Measurements from ENCODE around the gene SAMD4A.
A peak's percentile ranks its signal among the peaks of the same experiment; 100 is the strongest.

SAMD4A gene

GRCh38 chr14:54600717-54601109, 33.8 kb downstream of the SAMD4A start:
- H3K4me3 ChIP-seq: no peak overlapping the region

GRCh38 chr14:54603362-54603761, 36.4 kb downstream of the SAMD4A start:
- Histone ChIP-seq H3K4me3 (no peak overlapping the region), H3K27ac (no peak overlapping the region)
- no peak for TF ChIP-seq CTCF (IDR thresholded peaks at IDR 0.05)
- DNase-seq (ENCODE audit: low spot score): no peak

More at GRCh38 chr14:54600717-54601109, 33.8 kb downstream of the SAMD4A start:
- no peak for TF ChIP-seq CTCF (IDR thresholded peaks at IDR 0.05)
- DNase-seq (ENCODE audit: low spot score): no peak
- no peak overlapping the region for H3K27ac ChIP-seq

- no peak overlapping the region for H3K4me3 ChIP-seq
- H3K27ac ChIP-seq: peak overlapping the region; percentile 68 to 89
- no peak for DNase-seq (ENCODE audit: low spot score)
- no peak for TF ChIP-seq CTCF (IDR thresholded peaks at IDR 0.05)
Observed at GRCh38 chr14:54606178-54606577, 39.2 kb downstream of the SAMD4A start.

- TF ChIP-seq CTCF (IDR thresholded peaks at IDR 0.05): no peak
- Histone ChIP-seq H3K27ac (peak overlapping the region; percentile 68 to 89), H3K4me3 (peak overlapping the region; percentile 4)
- no peak for DNase-seq (ENCODE audit: low spot score)
Observed at GRCh38 chr14:54606631-54607133, 39.8 kb downstream of the SAMD4A start.

- Histone ChIP-seq H3K27ac (peak overlapping the region; percentile 0 to 44), H3K4me3 (no peak overlapping the region)
- no peak for TF ChIP-seq CTCF (IDR thresholded peaks at IDR 0.05)
- DNase-seq (ENCODE audit: low spot score): no peak
Observed at GRCh38 chr14:54609576-54609975, 42.6 kb downstream of the SAMD4A start.

GRCh38 chr14:54610051-54610977, 43.4 kb downstream of the SAMD4A start:
- no peak for DNase-seq (ENCODE audit: low spot score)
- no peak for TF ChIP-seq CTCF (IDR thresholded peaks at IDR 0.05)
- Histone ChIP-seq H3K4me3 (peak overlapping the region; percentile 36), H3K27ac (peak overlapping the region; percentile 44 to 51)

GRCh38 chr14:54614296-54614695, 47.4 kb downstream of the SAMD4A start:
- TF ChIP-seq CTCF (IDR thresholded peaks at IDR 0.05): no peak
- DNase-seq (ENCODE audit: low spot score): no peak
- no peak overlapping the region for H3K4me3 ChIP-seq
- no peak overlapping the region for H3K27ac ChIP-seq

Measured in coronary artery (tissue), 2 donors.